ENCODE data around the gene GANC. TPM values are rescaled to one million over a fixed set of nuclear protein-coding genes. Genes with fewer than 3 reads are reported as not detected.

Gene GANC
- total and polyA plus RNA-seq, 9 of the 15 experiments (the other 6 are each of a cell fraction or from before 2014, with no cell fraction given) = 10.9 to 19.0 (median 14.5) TPM

DNA sequence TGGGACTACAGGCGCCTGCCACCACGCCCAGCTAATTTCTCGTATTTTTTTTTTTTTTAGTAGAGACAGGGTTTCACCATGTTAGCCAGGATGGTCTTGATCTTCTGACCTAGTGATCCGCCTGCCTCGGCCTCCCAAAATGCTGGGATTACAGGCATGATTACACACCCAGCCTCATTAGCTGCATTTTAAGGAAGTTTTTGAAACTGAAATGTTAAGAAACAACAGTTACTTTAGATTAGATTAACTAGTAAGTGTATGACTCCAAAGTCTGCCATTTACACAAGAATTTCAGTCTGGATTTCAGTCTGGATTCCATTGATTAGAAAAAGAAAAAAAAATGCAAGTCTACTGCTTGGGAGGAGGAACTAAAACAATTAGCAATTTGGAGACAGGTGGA lies 40.4 kb upstream of the GANC start:
- TF ChIP-seq ZNF217 (CRISPR knock-in tag; IDR thresholded peaks at IDR 0.05) (no peak), HDAC8 (tag; IDR thresholded peaks at IDR 0.05) (no peak), ZKSCAN1 (IDR thresholded peaks at IDR 0.05; ENCODE audit: low read depth, low read length) (no peak), JUNB (CRISPR knock-in tag; conservative IDR thresholded peaks at IDR 0.05) (no peak), ZC3H11A (IDR thresholded peaks at IDR 0.05; ENCODE audit: low read depth, low read length) (no peak), ETV5 (CRISPR knock-in tag; IDR thresholded peaks at IDR 0.05; ENCODE audit: low read depth) (no peak), ZNF431 (CRISPR knock-in tag; IDR thresholded peaks at IDR 0.05) (no peak), MED1 (CRISPR knock-in tag; IDR thresholded peaks at IDR 0.05; ENCODE audit: borderline replicate concordance) (no peak), ZBTB1 (CRISPR knock-in tag; IDR thresholded peaks at IDR 0.05; ENCODE audit: borderline replicate concordance, low read depth) (no peak), HDAC2 (IDR thresholded peaks at IDR 0.05) (no peak)
- TF ChIP-seq, protein P1, sequence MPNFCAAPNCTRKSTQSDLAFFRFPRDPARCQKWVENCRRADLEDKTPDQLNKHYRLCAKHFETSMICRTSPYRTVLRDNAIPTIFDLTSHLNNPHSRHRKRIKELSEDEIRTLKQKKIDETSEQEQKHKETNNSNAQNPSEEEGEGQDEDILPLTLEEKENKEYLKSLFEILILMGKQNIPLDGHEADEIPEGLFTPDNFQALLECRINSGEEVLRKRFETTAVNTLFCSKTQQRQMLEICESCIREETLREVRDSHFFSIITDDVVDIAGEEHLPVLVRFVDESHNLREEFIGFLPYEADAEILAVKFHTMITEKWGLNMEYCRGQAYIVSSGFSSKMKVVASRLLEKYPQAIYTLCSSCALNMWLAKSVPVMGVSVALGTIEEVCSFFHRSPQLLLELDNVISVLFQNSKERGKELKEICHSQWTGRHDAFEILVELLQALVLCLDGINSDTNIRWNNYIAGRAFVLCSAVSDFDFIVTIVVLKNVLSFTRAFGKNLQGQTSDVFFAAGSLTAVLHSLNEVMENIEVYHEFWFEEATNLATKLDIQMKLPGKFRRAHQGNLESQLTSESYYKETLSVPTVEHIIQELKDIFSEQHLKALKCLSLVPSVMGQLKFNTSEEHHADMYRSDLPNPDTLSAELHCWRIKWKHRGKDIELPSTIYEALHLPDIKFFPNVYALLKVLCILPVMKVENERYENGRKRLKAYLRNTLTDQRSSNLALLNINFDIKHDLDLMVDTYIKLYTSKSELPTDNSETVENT (CRISPR knock-in tag; IDR thresholded peaks at IDR 0.05) = no peak
- TF ChIP-seq, protein P2, sequence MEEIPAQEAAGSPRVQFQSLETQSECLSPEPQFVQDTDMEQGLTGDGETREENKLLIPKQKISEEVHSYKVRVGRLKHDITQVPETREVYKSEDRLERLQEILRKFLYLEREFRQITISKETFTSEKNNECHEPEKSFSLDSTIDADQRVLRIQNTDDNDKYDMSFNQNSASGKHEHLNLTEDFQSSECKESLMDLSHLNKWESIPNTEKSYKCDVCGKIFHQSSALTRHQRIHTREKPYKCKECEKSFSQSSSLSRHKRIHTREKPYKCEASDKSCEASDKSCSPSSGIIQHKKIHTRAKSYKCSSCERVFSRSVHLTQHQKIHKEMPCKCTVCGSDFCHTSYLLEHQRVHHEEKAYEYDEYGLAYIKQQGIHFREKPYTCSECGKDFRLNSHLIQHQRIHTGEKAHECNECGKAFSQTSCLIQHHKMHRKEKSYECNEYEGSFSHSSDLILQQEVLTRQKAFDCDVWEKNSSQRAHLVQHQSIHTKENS (CRISPR knock-in tag; IDR thresholded peaks at IDR 0.05) = no peak
- TF ChIP-seq, protein P3, sequence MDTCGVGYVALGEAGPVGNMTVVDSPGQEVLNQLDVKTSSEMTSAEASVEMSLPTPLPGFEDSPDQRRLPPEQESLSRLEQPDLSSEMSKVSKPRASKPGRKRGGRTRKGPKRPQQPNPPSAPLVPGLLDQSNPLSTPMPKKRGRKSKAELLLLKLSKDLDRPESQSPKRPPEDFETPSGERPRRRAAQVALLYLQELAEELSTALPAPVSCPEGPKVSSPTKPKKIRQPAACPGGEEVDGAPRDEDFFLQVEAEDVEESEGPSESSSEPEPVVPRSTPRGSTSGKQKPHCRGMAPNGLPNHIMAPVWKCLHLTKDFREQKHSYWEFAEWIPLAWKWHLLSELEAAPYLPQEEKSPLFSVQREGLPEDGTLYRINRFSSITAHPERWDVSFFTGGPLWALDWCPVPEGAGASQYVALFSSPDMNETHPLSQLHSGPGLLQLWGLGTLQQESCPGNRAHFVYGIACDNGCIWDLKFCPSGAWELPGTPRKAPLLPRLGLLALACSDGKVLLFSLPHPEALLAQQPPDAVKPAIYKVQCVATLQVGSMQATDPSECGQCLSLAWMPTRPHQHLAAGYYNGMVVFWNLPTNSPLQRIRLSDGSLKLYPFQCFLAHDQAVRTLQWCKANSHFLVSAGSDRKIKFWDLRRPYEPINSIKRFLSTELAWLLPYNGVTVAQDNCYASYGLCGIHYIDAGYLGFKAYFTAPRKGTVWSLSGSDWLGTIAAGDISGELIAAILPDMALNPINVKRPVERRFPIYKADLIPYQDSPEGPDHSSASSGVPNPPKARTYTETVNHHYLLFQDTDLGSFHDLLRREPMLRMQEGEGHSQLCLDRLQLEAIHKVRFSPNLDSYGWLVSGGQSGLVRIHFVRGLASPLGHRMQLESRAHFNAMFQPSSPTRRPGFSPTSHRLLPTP (IDR thresholded peaks at IDR 0.05; ENCODE audit: borderline replicate concordance, extremely low read depth, insufficient read length) = no peak
- H3K36me3 ChIP-seq (ENCODE audit: control insufficient read depth, insufficient read depth, low read length) = peaks cover 75% of the 10 kb centered on the region

More for the DNA sequence above, 40.4 kb upstream of the GANC start:
- Histone ChIP-seq H4K20me1 (replicated peaks; ENCODE audit: control insufficient read depth, insufficient read depth, low read length) (no peaks in the 10 kb centered on the region), H3K9me1 (ENCODE audit: control insufficient read depth, insufficient read depth, low read length) (no peaks in the 10 kb centered on the region), H3K4me2 (ENCODE audit: insufficient read depth, low read length) (no peak overlapping the region), H3K9me3 (replicated peaks; ENCODE audit: control insufficient read depth, insufficient read depth, low read depth, low read length) (no peaks in the 10 kb centered on the region), H3K9ac (ENCODE audit: insufficient read depth in 1 of 2, low read depth in 2 of 2, low read length in 2 of 2) (no peak overlapping the region), H3K4me1 (replicated peaks in 1 of 2; ENCODE audit: control insufficient read depth in 2 of 2, insufficient read depth in 2 of 2, low read length in 2 of 2) (no peaks in the 10 kb centered on the region), H3K79me2 (ENCODE audit: control insufficient read depth, insufficient read depth, low read length) (no peaks in the 10 kb centered on the region), H3K27me3 (ENCODE audit: control insufficient read depth in 2 of 2, insufficient read depth in 2 of 2, low read length in 2 of 2) (no peaks in the 10 kb centered on the region), H2AFZ (ENCODE audit: low read depth, low read length) (no peak overlapping the region), H3K4me3 (no peak overlapping the region), H3K27ac (ENCODE audit: extremely low read depth, low read depth, low read length) (no peak overlapping the region)
- POLR2A ChIA-PET = interaction anchor here (0.9 to 1.3 kb wide), 2 partner anchors 9 to 13 kb away, joined by 5 to 6 read pairs; no protein-coding TSS in a partner anchor
- CTCF ChIA-PET (ENCODE audit: low intra/inter-chr PET ratio) = no interaction called here
- BruUV-seq (replicated peaks) = no TSS peak
- FAIRE-seq (no peak), DNase-seq (ENCODE audit: extremely low read depth in 1 of 4, low spot score in 3 of 4) (no peak), ATAC-seq (no peak)
- WGBS (ENCODE audit: insufficient coverage, low coverage, missing lambda C conversion rate) = 90% methylated on average over 2 of the region's 5 CpGs
- in situ Hi-C loops (cut with MboI) (no loop called here), intact Hi-C loops (cut with micrococcal nuclease) (no loop called here)
